Tibial nerve (tissue), 3 donors: Measurements from ENCODE around the gene SLC12A8.

Experiments
- CTCF ChIP-seq, 5 experiments: fragments of 200-600 bp in 3 of 5; fragments of 450-650 bp in 2 of 5; sonication (generic) in 3 of 5; IDR thresholded peaks; one replicate each; pipeline ENCODE4 v1.5.1; 2016 to 2019; ENCODE audit warnings: antibody characterized with exemption in 5 of 5, mild to moderate bottlenecking in 3 of 5, moderate library complexity in 2 of 5
- POLR2A ChIP-seq, 2 donors: fragments of 450-650 bp; IDR thresholded peaks; one replicate each; pipeline ENCODE4 v1.6.1; 2017; ENCODE audit warnings: antibody characterized with exemption in 2 of 2, mild to moderate bottlenecking in 2 of 2, moderate library complexity in 2 of 2

GRCh38 chr3:125087768-125088391, 124.7 kb downstream of the SLC12A8 start:
- TF ChIP-seq POLR2A (IDR thresholded peaks at IDR 0.05) (no peak), CTCF (IDR thresholded peaks at IDR 0.05) (no peak)
